Measurements from ENCODE around the gene VLDLR. TPM values are rescaled to one million over a fixed set of nuclear protein-coding genes. Genes with fewer than 3 reads are reported as not detected.

Gene VLDLR
- total RNA-seq, 1 donor from 2014 or later = 106 TPM

GRCh38 chr9:2601785-2602378, 19.7 kb upstream of the VLDLR start:
- no peaks in the 10 kb centered on the region for H3K36me3 Mint-ChIP-seq (ENCODE audit: low read depth)
- H3K27ac Mint-ChIP-seq (ENCODE audit: unreplicated experiment) = no peak overlapping the region
- peaks cover 18% of the 10 kb centered on the region for H3K4me1 Mint-ChIP-seq (ENCODE audit: low read depth)
- H3K9me3 Mint-ChIP-seq (ENCODE audit: low read depth) = no peaks in the 10 kb centered on the region
- DNase-seq (ENCODE audit: low spot score) = no peak
- TF ChIP-seq, protein P1, sequence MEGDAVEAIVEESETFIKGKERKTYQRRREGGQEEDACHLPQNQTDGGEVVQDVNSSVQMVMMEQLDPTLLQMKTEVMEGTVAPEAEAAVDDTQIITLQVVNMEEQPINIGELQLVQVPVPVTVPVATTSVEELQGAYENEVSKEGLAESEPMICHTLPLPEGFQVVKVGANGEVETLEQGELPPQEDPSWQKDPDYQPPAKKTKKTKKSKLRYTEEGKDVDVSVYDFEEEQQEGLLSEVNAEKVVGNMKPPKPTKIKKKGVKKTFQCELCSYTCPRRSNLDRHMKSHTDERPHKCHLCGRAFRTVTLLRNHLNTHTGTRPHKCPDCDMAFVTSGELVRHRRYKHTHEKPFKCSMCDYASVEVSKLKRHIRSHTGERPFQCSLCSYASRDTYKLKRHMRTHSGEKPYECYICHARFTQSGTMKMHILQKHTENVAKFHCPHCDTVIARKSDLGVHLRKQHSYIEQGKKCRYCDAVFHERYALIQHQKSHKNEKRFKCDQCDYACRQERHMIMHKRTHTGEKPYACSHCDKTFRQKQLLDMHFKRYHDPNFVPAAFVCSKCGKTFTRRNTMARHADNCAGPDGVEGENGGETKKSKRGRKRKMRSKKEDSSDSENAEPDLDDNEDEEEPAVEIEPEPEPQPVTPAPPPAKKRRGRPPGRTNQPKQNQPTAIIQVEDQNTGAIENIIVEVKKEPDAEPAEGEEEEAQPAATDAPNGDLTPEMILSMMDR (IDR thresholded peaks at IDR 0.05) = no peak
- no peak overlapping the region for H3K4me3 Mint-ChIP-seq (ENCODE audit: unreplicated experiment)
- no peaks in the 10 kb centered on the region for H3K27me3 Mint-ChIP-seq (ENCODE audit: low read depth)

DNA sequence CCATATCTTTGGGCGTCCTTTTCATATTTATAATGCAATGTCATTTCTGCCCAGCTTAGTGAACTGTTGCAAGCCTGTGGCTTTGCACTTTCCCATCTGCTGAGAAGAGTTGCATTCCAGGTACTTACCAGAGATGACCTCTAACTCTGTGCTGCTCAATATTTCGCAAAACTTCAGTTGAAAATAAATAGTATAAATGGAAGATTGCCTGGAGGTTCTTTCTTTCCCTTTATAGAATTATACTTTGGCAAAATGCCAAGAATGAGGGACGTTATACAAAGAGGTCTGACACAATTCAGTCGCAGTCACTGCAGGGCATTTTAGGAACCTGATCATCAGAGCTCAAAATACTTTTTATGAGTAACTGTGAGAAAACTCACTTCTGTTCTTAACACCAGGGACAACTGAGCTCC, 18.9 kb upstream of the VLDLR start:
- peak overlapping the region; percentile 57 for H3K27ac Mint-ChIP-seq (ENCODE audit: unreplicated experiment)
- H3K36me3 Mint-ChIP-seq (ENCODE audit: low read depth) = no peaks in the 10 kb centered on the region
- H3K4me1 Mint-ChIP-seq (ENCODE audit: low read depth) = peaks cover 18% of the 10 kb centered on the region
- DNase-seq (ENCODE audit: low spot score) = no peak
- H3K27me3 Mint-ChIP-seq (ENCODE audit: low read depth) = no peaks in the 10 kb centered on the region
- H3K4me3 Mint-ChIP-seq (ENCODE audit: unreplicated experiment) = no peak overlapping the region
- no peaks in the 10 kb centered on the region for H3K9me3 Mint-ChIP-seq (ENCODE audit: low read depth)
- TF ChIP-seq, protein P1 (IDR thresholded peaks at IDR 0.05) = no peak

DNA sequence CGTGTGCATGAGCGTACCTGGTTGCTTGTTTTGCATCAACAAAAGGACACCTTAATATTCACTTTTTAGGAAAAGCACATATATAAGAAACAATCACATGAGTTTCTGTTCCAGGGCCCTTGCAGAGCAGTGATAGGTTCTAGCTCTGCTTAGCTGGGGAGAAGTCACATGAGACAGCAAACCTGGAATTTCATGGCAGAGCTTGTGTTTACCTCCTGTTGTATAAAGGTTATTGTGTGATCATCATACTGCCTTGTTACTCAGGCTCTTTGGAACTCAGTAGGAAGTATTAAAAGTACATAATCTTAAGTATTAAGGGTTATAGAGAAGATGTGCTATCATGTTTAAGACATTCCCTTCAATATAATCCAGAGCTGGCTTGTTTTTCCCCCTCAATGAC, 18.0 kb upstream of the VLDLR start:
- no peaks in the 10 kb centered on the region for H3K27me3 Mint-ChIP-seq (ENCODE audit: low read depth)
- no peaks in the 10 kb centered on the region for H3K9me3 Mint-ChIP-seq (ENCODE audit: low read depth)
- no peaks in the 10 kb centered on the region for H3K36me3 Mint-ChIP-seq (ENCODE audit: low read depth)
- no peak for DNase-seq (ENCODE audit: low spot score)
- no peak overlapping the region for H3K4me3 Mint-ChIP-seq (ENCODE audit: unreplicated experiment)
- TF ChIP-seq, protein P1 (IDR thresholded peaks at IDR 0.05) = no peak
- peaks cover 18% of the 10 kb centered on the region for H3K4me1 Mint-ChIP-seq (ENCODE audit: low read depth)
- no peak overlapping the region for H3K27ac Mint-ChIP-seq (ENCODE audit: unreplicated experiment)

GRCh38 chr9:2605246-2605645, 16.3 kb upstream of the VLDLR start:
- H3K4me1 Mint-ChIP-seq (ENCODE audit: low read depth) = peaks cover 13% of the 10 kb centered on the region
- H3K27ac Mint-ChIP-seq (ENCODE audit: unreplicated experiment) = no peak overlapping the region
- no peak overlapping the region for H3K4me3 Mint-ChIP-seq (ENCODE audit: unreplicated experiment)
- DNase-seq (ENCODE audit: low spot score) = no peak
- H3K9me3 Mint-ChIP-seq (ENCODE audit: low read depth) = no peaks in the 10 kb centered on the region
- TF ChIP-seq, protein P1 (IDR thresholded peaks at IDR 0.05) = no peak
- H3K36me3 Mint-ChIP-seq (ENCODE audit: low read depth) = no peaks in the 10 kb centered on the region
- H3K27me3 Mint-ChIP-seq (ENCODE audit: low read depth) = no peaks in the 10 kb centered on the region

GRCh38 chr9:2608276-2608675, 13.3 kb upstream of the VLDLR start:
- Mint-ChIP-seq H3K4me3 (ENCODE audit: unreplicated experiment) (no peak overlapping the region), H3K27me3 (ENCODE audit: low read depth) (no peaks in the 10 kb centered on the region), H3K9me3 (ENCODE audit: low read depth) (no peaks in the 10 kb centered on the region), H3K36me3 (ENCODE audit: low read depth) (no peaks in the 10 kb centered on the region), H3K27ac (ENCODE audit: unreplicated experiment) (no peak overlapping the region), H3K4me1 (ENCODE audit: low read depth) (peaks cover 17% of the 10 kb centered on the region)
- DNase-seq (ENCODE audit: low spot score) = no peak
- TF ChIP-seq, protein P1 (IDR thresholded peaks at IDR 0.05) = no peak

Data from chondrocyte (in vitro differentiated cells).